Upper lobe of left lung (tissue), 6 donors: Measurements from ENCODE around the gene HBZ. TPM values are rescaled to one million over a fixed set of nuclear protein-coding genes. Genes with fewer than 3 reads are reported as not detected.
"Not testable (repeated sequence)": the region's sequence is repeated elsewhere in the genome, so short reads cannot be mapped to it uniquely, and the experiment has no call there.

Experiments
- ATAC-seq, 2 donors: fragments of 200-7000 bp; cut with Tn5 transposase; one replicate each; pipeline ENCODE4 v1.9.1; 2022; ENCODE audit warnings: mild to moderate bottlenecking in 2 of 2, moderate library complexity in 2 of 2; ENCODE audit not compliant: low FRiP score in 2 of 2
- DNase-seq, 2 donors: peaks; one replicate each; pipeline ENCODE4 v3.0.0-alpha.2; 2019 to 2020
- H3K27ac ChIP-seq, 4 donors: fragments of 200-600 bp; sonication (generic); one replicate each; pipeline ENCODE4 v1.5.1; 2016 to 2019
- H3K27me3 ChIP-seq, 4 donors: fragments of 200-600 bp; sonication (generic); one replicate each; pipeline ENCODE4 v1.5.1; 2017 to 2019
- H3K36me3 ChIP-seq, 4 donors: fragments of 200-600 bp; sonication (generic); one replicate each; pipeline ENCODE4 v1.5.1; 2016 to 2019
- H3K4me1 ChIP-seq, 4 donors: fragments of 200-600 bp; sonication (generic); one replicate each; pipeline ENCODE4 v1.5.1; 2018 to 2019
- H3K4me3 ChIP-seq, 4 donors: fragments of 200-600 bp; sonication (generic); one replicate each; pipeline ENCODE4 v1.5.1; 2017 to 2019; ENCODE audit warnings: mild to moderate bottlenecking in 2 of 4, moderate library complexity in 1 of 4
- H3K9me3 ChIP-seq, 4 donors: fragments of 200-600 bp; sonication (generic); one replicate each; pipeline ENCODE4 v1.5.1; 2018 to 2019
- EP300 ChIP-seq, 4 donors: sonication (generic); formaldehyde crosslinking; IDR thresholded peaks; one replicate each; pipeline ENCODE4 v1.5.1; 2017; ENCODE audit warnings: antibody characterized with exemption in 4 of 4, control low read depth in 2 of 4
- POLR2A ChIP-seq, 4 donors: fragments of 450-650 bp; IDR thresholded peaks; one replicate each; pipeline ENCODE4 v1.5.1; 2016 to 2017; ENCODE audit warnings: antibody characterized with exemption in 4 of 4, mild to moderate bottlenecking in 2 of 4
- POLR2AphosphoS5 ChIP-seq, 2 donors: sonication (generic); formaldehyde crosslinking; IDR thresholded peaks; one replicate each; pipeline ENCODE4 v1.5.1; 2017; ENCODE audit warnings: antibody characterized with exemption in 2 of 2
- WGBS, 2 donors: methylation state at CpG; one replicate each; pipeline ENCODE4 v1.1.5; 2017 to 2018; 5-methylcytosine and 5-hydroxymethylcytosine counted together
- total RNA-seq, 6 donors: library from RNA; depleted of rRNA in 4 of 6; stranded (reverse); fragments of >200 nt in 4 of 6; gene quantifications; one replicate each; pipeline versions ENCODE4 v1.1.0 to v1.2.1, GENCODE V29; 2016 to 2021
- TF ChIP-seq, protein P1 (sequence below), 6 experiments: fragments of 450-650 bp in 4 of 6; fragments of 200-600 bp in 2 of 6; sonication (generic) in 2 of 6; IDR thresholded peaks; one replicate each; pipeline ENCODE4 v1.5.1; 2016 to 2019; ENCODE audit warnings: antibody characterized with exemption in 6 of 6
- donor health status: DM: no; HTN: no; CAD: no; lungs with moderate emphysema.
- donor health status: DM: no; HTN: yes; CAD: no; lungs with severe emphysema.

Gene HBZ
- total RNA-seq, 6 donors from 2014 or later = 1.1 to 1.2 TPM; not detected in 4

DNA sequence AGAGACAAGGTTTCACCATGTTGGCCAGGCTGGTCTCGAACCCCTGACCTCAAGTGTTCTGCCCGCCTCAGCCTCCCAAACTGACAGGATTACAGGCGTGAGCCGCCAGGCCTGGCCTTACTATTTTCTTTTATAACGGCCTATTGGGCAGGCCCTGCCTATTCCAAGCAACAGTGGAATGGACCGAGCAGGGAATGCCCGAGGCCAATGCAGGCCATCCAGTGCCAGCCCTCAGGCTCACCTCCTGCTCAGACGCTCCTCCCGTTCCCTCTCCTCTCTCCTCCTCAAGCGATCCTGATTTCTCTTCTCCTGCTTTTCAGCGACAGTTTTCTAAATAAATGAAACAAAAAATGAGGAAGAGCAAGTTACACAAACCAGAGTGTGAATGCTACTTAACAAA is 40.2 kb downstream of the HBZ start:
- DNase-seq = no peak
- Histone ChIP-seq H3K4me3 (no peak overlapping the region), H3K36me3 (peaks cover 47 to 100% (median 97%) of the 10 kb centered on the region in 4 donors), H3K9me3 (no peaks in the 10 kb centered on the region), H3K27ac (no peak overlapping the region), H3K4me1 (no peaks in the 10 kb centered on the region), H3K27me3 (no peaks in the 10 kb centered on the region)
- TF ChIP-seq, protein P1, sequence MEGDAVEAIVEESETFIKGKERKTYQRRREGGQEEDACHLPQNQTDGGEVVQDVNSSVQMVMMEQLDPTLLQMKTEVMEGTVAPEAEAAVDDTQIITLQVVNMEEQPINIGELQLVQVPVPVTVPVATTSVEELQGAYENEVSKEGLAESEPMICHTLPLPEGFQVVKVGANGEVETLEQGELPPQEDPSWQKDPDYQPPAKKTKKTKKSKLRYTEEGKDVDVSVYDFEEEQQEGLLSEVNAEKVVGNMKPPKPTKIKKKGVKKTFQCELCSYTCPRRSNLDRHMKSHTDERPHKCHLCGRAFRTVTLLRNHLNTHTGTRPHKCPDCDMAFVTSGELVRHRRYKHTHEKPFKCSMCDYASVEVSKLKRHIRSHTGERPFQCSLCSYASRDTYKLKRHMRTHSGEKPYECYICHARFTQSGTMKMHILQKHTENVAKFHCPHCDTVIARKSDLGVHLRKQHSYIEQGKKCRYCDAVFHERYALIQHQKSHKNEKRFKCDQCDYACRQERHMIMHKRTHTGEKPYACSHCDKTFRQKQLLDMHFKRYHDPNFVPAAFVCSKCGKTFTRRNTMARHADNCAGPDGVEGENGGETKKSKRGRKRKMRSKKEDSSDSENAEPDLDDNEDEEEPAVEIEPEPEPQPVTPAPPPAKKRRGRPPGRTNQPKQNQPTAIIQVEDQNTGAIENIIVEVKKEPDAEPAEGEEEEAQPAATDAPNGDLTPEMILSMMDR (IDR thresholded peaks at IDR 0.05) = no peak
- TF ChIP-seq POLR2A (IDR thresholded peaks at IDR 0.05) = no peak
- no peak for TF ChIP-seq EP300 (IDR thresholded peaks at IDR 0.05)
- WGBS, 2 donors = 93 to 94% methylated on average over 11 of the region's 11 CpGs
- no peak for ATAC-seq

DNA sequence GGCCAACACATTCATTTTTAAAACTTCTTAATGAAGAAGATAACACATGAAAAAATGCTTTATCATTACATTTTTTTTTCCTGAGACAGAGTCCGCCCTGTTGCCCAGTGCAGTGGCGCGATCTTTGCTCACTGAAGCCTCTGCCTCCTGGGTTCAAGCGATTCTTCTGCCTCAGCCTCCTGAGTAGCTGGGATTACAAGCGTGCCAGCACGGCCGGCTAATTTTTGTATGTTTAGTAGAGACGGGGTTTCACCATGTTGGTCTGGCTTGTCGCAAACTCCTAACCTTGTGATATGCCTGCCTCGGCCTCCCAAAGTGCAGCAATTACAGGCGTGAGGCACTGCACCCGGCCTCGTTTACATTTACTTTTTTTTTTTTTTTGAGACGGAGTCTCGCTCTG is 41.0 kb downstream of the HBZ start:
- no peak for DNase-seq
- peaks cover 43 to 100% (median 99%) of the 10 kb centered on the region in 4 donors for H3K36me3 ChIP-seq

DNA sequence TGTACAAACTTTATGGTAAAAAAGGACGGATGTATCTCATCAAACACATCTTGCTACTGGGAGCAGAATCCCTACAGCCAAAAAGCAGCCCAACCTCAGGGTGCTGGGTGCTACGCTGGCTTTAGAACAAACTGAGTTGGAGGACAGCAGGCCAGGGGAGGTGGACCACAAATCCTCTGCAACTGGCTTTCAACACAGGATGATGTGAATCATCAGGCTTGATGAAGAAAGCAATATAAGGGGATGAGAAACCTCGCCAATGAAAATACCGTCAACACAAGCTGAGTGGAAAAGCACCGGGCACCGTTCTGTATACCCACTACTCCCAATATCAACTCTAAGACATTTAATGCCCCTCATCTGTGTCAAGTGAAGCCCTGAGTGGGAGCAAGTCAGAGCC is 42.1 kb downstream of the HBZ start:
- no peak overlapping the region for H3K4me3 ChIP-seq
- 94 to 100% methylated on average over 6 of the region's 6 CpGs for WGBS, 2 donors

More for the DNA sequence above, 41.0 kb downstream of the HBZ start:
- Histone ChIP-seq H3K27me3 (no peaks in the 10 kb centered on the region), H3K9me3 (no peaks in the 10 kb centered on the region), H3K27ac (no peak overlapping the region), H3K4me3 (no peak overlapping the region), H3K4me1 (no peaks in the 10 kb centered on the region)
- no peak for TF ChIP-seq POLR2A (IDR thresholded peaks at IDR 0.05)
- TF ChIP-seq, protein P1 (IDR thresholded peaks at IDR 0.05) = no peak
- TF ChIP-seq EP300 (IDR thresholded peaks at IDR 0.05) = no peak
- TF ChIP-seq POLR2AphosphoS5 (IDR thresholded peaks at IDR 0.05) = no peak
- 90 to 93% methylated on average over 15 of the region's 15 CpGs for WGBS, 2 donors
- ATAC-seq = no peak

DNA sequence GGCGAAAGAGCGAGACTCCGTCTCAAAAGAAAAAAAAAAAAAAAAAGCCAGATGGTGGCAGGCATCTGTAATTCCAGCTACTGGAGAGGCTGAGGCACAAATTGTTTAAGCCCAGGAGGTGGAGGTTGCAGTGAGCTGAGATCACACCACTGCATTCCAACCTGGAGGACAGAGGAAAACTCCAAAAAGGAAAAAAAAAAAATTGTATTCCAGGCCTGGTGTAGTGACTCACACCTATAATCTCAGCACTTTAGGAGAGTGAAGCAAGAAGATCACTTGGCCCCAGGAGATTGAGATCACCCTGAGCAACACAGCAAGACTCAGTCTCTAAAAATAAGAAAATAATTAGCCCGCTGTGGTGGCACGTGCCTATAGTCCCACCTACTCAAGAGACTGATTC is 47.9 kb downstream of the HBZ start:
- TF ChIP-seq EP300 (IDR thresholded peaks at IDR 0.05) = no peak
- TF ChIP-seq POLR2AphosphoS5 (IDR thresholded peaks at IDR 0.05) = no peak
- no peak for TF ChIP-seq POLR2A (IDR thresholded peaks at IDR 0.05)
- TF ChIP-seq, protein P1 (IDR thresholded peaks at IDR 0.05) = no peak
- Histone ChIP-seq H3K4me1 (no peaks in the 10 kb centered on the region), H3K27me3 (no peaks in the 10 kb centered on the region)

More for the DNA sequence above, 42.1 kb downstream of the HBZ start:
- Histone ChIP-seq H3K27me3 (no peaks in the 10 kb centered on the region), H3K9me3 (no peaks in the 10 kb centered on the region), H3K36me3 (peaks cover 32 to 100% (median 98%) of the 10 kb centered on the region in 4 donors), H3K27ac (no peak overlapping the region), H3K4me1 (no peaks in the 10 kb centered on the region)
- no peak for ATAC-seq
- TF ChIP-seq POLR2A (IDR thresholded peaks at IDR 0.05) = no peak
- no peak for TF ChIP-seq EP300 (IDR thresholded peaks at IDR 0.05)
- TF ChIP-seq, protein P1 (IDR thresholded peaks at IDR 0.05) = no peak
- no peak for TF ChIP-seq POLR2AphosphoS5 (IDR thresholded peaks at IDR 0.05)
- DNase-seq = no peak

DNA sequence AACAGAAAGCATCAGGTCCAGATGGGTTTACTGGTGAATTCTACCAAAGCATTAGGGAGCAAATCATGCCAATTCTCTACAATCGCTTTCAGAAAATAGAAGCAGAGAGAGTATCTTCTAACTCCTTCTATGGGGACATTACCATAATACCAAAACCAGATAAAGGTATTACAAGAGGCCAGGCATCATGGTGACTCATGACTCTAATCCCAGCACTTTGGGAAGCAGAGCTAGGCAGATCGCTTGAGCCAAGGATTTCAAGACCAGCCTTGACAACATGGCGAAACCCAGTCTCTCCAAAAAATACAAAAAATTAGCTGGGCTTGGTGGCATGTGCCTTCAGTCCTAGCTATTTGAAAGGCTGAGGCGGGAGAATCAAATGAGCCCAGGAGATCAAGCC is 50.8 kb downstream of the HBZ start:
- Histone ChIP-seq H3K4me3 (no peak overlapping the region), H3K36me3 (peaks cover 32 to 92% (median 82%) of the 10 kb centered on the region in 4 donors), H3K4me1 (no peaks in the 10 kb centered on the region), H3K27ac (no peak overlapping the region), H3K9me3 (no peaks in the 10 kb centered on the region), H3K27me3 (no peaks in the 10 kb centered on the region)
- no peak for DNase-seq
- TF ChIP-seq POLR2A (IDR thresholded peaks at IDR 0.05) (no peak), POLR2AphosphoS5 (IDR thresholded peaks at IDR 0.05) (no peak), EP300 (IDR thresholded peaks at IDR 0.05) (no peak)
- TF ChIP-seq, protein P1 (IDR thresholded peaks at IDR 0.05) = no peak
- WGBS, 2 donors = 93 to 95% methylated on average over 4 of the region's 4 CpGs
- ATAC-seq = no peak

More for the DNA sequence above, 47.9 kb downstream of the HBZ start:
- WGBS, 2 donors = 95 to 99% methylated on average over 5 of the region's 5 CpGs
- no peaks in the 10 kb centered on the region for H3K9me3 ChIP-seq
- ATAC-seq = no peak
- DNase-seq = no peak
- no peak overlapping the region for H3K27ac ChIP-seq
- no peak overlapping the region for H3K4me3 ChIP-seq
- peaks cover 21 to 93% (median 84%) of the 10 kb centered on the region in 4 donors for H3K36me3 ChIP-seq

DNA sequence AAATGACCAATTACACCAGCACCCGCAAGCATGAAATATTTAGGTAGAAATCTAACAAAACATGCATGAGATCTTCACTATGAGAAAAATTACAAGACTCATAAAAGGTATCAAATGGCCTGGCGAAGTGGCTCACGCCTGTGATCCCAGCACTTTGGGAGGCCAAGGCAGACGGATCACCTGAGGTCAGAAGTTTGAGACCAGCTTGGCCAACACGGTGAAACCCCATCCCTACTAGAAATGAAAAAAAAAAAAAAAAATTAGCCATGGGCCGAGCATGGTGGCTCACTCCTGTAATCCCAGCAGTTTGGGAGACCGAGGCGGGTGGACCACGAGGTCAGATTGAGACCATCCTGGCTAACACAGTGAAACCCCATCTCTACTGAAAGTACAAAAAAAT is 51.6 kb downstream of the HBZ start:
- not testable (repeated sequence) for H3K4me3 ChIP-seq, ATAC-seq, H3K9me3 ChIP-seq, DNase-seq, H3K27ac ChIP-seq, H3K27me3 ChIP-seq, H3K4me1 ChIP-seq
- WGBS, 2 donors = 91 to 93% methylated on average over 9 of the region's 9 CpGs
- peaks cover 37 to 92% (median 81%) of the 10 kb centered on the region in 4 donors for H3K36me3 ChIP-seq
